Thyroid gland (tissue), 4 donors: ENCODE results near the gene TBC1D22A.

Experiments used
- POLR2A ChIP-seq, 2 donors: fragments of 450-650 bp; IDR thresholded peaks; one replicate each; pipeline ENCODE4 v1.6.1; 2017; ENCODE audit warnings: antibody characterized with exemption in 2 of 2, mild to moderate bottlenecking in 2 of 2, moderate library complexity in 1 of 2
- TF ChIP-seq, protein P1 (sequence below), 6 experiments: fragments of 200-600 bp in 3 of 6; fragments of 450-650 bp in 3 of 6; sonication (generic) in 3 of 6; IDR thresholded peaks; one replicate each; pipeline ENCODE4 v1.5.1; 2016 to 2019; ENCODE audit warnings: antibody characterized with exemption in 6 of 6, mild to moderate bottlenecking in 2 of 6, inconsistent platforms in 1 of 6, moderate library complexity in 1 of 6

DNA sequence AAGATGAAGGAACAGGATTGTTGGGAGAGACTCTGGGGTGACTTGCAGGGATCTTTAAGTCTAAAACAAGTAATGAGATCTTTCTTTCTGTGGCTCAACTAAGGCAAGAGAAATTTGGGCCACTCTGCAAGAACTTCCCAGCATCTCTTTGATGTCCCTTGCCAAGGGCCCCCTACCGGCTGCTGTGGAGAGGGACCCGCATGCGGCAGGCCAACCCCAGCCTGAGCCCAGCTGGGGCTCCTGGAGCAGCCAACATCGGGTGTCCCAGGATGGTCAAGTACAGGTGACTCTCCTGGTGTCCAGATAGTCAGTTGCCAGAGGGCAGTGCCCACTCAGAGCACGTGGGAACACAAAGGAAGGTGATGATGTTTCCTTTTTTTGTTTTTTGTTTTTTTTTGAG, 363.2 kb downstream of the TBC1D22A start:
- TF ChIP-seq, protein P1, sequence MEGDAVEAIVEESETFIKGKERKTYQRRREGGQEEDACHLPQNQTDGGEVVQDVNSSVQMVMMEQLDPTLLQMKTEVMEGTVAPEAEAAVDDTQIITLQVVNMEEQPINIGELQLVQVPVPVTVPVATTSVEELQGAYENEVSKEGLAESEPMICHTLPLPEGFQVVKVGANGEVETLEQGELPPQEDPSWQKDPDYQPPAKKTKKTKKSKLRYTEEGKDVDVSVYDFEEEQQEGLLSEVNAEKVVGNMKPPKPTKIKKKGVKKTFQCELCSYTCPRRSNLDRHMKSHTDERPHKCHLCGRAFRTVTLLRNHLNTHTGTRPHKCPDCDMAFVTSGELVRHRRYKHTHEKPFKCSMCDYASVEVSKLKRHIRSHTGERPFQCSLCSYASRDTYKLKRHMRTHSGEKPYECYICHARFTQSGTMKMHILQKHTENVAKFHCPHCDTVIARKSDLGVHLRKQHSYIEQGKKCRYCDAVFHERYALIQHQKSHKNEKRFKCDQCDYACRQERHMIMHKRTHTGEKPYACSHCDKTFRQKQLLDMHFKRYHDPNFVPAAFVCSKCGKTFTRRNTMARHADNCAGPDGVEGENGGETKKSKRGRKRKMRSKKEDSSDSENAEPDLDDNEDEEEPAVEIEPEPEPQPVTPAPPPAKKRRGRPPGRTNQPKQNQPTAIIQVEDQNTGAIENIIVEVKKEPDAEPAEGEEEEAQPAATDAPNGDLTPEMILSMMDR (IDR thresholded peaks at IDR 0.05) = no peak
- no peak for TF ChIP-seq POLR2A (IDR thresholded peaks at IDR 0.05)
